ENCODE measurements around the gene HSPA4. TPM values are rescaled to one million over a fixed set of nuclear protein-coding genes. Genes with fewer than 3 reads are reported as not detected.

Gene HSPA4
- total and polyA plus RNA-seq, 4 donors: 22.1 to 39.7 (median 31.9) TPM

- TF ChIP-seq YY1 (IDR thresholded peaks at IDR 0.05) (no peak), REST (IDR thresholded peaks at IDR 0.05) (no peak)
Observed at GRCh38 chr5:133056891-133057290, 5.1 kb downstream of the HSPA4 start (continued).

GRCh38 chr5:133059621-133060020 lies 7.8 kb downstream of the HSPA4 start:
- DNase-seq (ENCODE audit: low spot score): no peak
- H3K4me3 ChIP-seq (ENCODE audit: low read depth in 1 of 3, low read length in 3 of 3): no peak overlapping the region
- no peak overlapping the region for H3K9ac ChIP-seq (ENCODE audit: low read depth in 1 of 2, low read length in 2 of 2)
- H3K9me3 ChIP-seq (ENCODE audit: control insufficient read depth in 4 of 4, low read length in 3 of 4): no peaks in the 10 kb centered on the region
- TF ChIP-seq ZBTB33 (IDR thresholded peaks at IDR 0.05) (no peak), CTCF (IDR thresholded peaks at IDR 0.05; ENCODE audit: low read depth, low read length, missing input control) (no peak), RXRA (IDR thresholded peaks at IDR 0.05) (no peak), YY1 (IDR thresholded peaks at IDR 0.05) (no peak), MAX (IDR thresholded peaks at IDR 0.05) (no peak), SP1 (IDR thresholded peaks at IDR 0.05) (no peak), GABPA (IDR thresholded peaks at IDR 0.05 in 1 of 2, conservative IDR thresholded peaks at IDR 0.05 in 1 of 2) (no peak), NR2F2 (IDR thresholded peaks at IDR 0.05) (no peak), EGR1 (IDR thresholded peaks at IDR 0.05; ENCODE audit: low read depth in 2 of 2) (no peak), REST (IDR thresholded peaks at IDR 0.05) (no peak), FOXA2 (IDR thresholded peaks at IDR 0.05) (no peak), HNF4G (IDR thresholded peaks at IDR 0.05) (no peak), HNF4A (conservative IDR thresholded peaks at IDR 0.05) (no peak)
- WGBS: 88% methylated on average over 3 of the region's 3 CpGs
- H3K4me1 ChIP-seq (ENCODE audit: control insufficient read depth in 4 of 4, insufficient read depth in 4 of 4, low read length in 3 of 4): peaks cover 5 to 10% (median 6%) of the 10 kb centered on the region in 4 donors
- H3K36me3 ChIP-seq (ENCODE audit: control insufficient read depth in 4 of 4, insufficient read depth in 3 of 4, low read depth in 1 of 4, low read length in 3 of 4): no peaks in the 10 kb centered on the region
- no peak overlapping the region for H3K27ac ChIP-seq (ENCODE audit: low read depth in 1 of 2, low read length in 2 of 2)
- no peaks in the 10 kb centered on the region for H3K27me3 ChIP-seq (ENCODE audit: control insufficient read depth in 4 of 4, insufficient read depth in 4 of 4, low read length in 3 of 4)

All from liver (tissue), 9 donors.